Thoracic aorta (tissue), 2 donors: ENCODE measurements around the gene MACF1. TPM values are rescaled to one million over a fixed set of nuclear protein-coding genes. Genes with fewer than 3 reads are reported as not detected.

Source experiments
- ATAC-seq: fragments of 150-250 bp; one replicate; pipeline ENCODE4 v1.8.0; 2017; ENCODE audit warnings: low read depth; ENCODE audit not compliant: insufficient number of reproducible peaks, low FRiP score
- DNase-seq: peaks from one replicate; pipeline ENCODE4 v3.0.0-alpha.2; 2020; ENCODE audit warnings: low spot score
- H3K27ac ChIP-seq, 2 donors: fragments of 200-600 bp; sonication (generic); 1 replicate in 1 of 2; 2 replicates in 1 of 2; pipeline ENCODE4 v1.5.1; 2016; ENCODE audit warnings: mild to moderate bottlenecking in 2 of 2, moderate library complexity in 2 of 2
- H3K27me3 ChIP-seq: fragments of 200-600 bp; sonication (generic); replicated peaks from 2 replicates; pipeline ENCODE4 v1.6.0; 2016; ENCODE audit warnings: mild to moderate bottlenecking; ENCODE audit not compliant: insufficient read depth
- H3K36me3 ChIP-seq: fragments of 200-600 bp; sonication (generic); one replicate; pipeline ENCODE4 v1.5.1; 2016
- H3K4me1 ChIP-seq, 2 donors: fragments of 200-600 bp; sonication (generic); 1 replicate in 1 of 2; 2 replicates in 1 of 2; pipeline versions ENCODE4 v1.5.1 to v1.6.0; 2016; ENCODE audit warnings: low read depth in 2 of 2, mild to moderate bottlenecking in 1 of 2; ENCODE audit not compliant: control insufficient read depth in 1 of 2
- H3K4me3 ChIP-seq: fragments of 200-600 bp; sonication (generic); 2 replicates; pipeline ENCODE4 v1.5.1; 2016; ENCODE audit warnings: mild to moderate bottlenecking
- H3K9me3 ChIP-seq: fragments of 200-600 bp; sonication (generic); 2 replicates; pipeline ENCODE4 v1.5.1; 2016
- total RNA-seq, 2 donors: library from RNA; depleted of rRNA; stranded (reverse); fragments of >200 nt; gene quantifications; one replicate each; pipeline versions ENCODE4 v1.1.0 to v1.2.3, GENCODE V29; 2016
- TF ChIP-seq, protein P1 (sequence below): fragments of 200-600 bp; sonication (generic); IDR thresholded peaks from one replicate; pipeline ENCODE4 v1.5.1; 2019; ENCODE audit warnings: antibody characterized with exemption

MACF1 gene, protein sequence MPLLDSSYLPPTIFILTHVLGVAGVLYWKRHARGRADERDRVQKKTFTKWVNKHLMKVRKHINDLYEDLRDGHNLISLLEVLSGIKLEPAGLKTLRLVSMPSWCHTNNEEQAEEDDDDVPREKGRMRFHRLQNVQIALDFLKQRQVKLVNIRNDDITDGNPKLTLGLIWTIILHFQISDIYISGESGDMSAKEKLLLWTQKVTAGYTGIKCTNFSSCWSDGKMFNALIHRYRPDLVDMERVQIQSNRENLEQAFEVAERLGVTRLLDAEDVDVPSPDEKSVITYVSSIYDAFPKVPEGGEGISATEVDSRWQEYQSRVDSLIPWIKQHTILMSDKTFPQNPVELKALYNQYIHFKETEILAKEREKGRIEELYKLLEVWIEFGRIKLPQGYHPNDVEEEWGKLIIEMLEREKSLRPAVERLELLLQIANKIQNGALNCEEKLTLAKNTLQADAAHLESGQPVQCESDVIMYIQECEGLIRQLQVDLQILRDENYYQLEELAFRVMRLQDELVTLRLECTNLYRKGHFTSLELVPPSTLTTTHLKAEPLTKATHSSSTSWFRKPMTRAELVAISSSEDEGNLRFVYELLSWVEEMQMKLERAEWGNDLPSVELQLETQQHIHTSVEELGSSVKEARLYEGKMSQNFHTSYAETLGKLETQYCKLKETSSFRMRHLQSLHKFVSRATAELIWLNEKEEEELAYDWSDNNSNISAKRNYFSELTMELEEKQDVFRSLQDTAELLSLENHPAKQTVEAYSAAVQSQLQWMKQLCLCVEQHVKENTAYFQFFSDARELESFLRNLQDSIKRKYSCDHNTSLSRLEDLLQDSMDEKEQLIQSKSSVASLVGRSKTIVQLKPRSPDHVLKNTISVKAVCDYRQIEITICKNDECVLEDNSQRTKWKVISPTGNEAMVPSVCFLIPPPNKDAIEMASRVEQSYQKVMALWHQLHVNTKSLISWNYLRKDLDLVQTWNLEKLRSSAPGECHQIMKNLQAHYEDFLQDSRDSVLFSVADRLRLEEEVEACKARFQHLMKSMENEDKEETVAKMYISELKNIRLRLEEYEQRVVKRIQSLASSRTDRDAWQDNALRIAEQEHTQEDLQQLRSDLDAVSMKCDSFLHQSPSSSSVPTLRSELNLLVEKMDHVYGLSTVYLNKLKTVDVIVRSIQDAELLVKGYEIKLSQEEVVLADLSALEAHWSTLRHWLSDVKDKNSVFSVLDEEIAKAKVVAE (N-terminal part only)
- total RNA-seq, result 100 to 1,000 TPM; 604 to 650 TPM

GRCh38 chr1:39204441-39205081, at the start of gene MACF1:
Gene MACF1 (plus strand): TSS chr1:39204695. CDS start chr1:39205023, 328 bp downstream.
- TF ChIP-seq, protein P1, sequence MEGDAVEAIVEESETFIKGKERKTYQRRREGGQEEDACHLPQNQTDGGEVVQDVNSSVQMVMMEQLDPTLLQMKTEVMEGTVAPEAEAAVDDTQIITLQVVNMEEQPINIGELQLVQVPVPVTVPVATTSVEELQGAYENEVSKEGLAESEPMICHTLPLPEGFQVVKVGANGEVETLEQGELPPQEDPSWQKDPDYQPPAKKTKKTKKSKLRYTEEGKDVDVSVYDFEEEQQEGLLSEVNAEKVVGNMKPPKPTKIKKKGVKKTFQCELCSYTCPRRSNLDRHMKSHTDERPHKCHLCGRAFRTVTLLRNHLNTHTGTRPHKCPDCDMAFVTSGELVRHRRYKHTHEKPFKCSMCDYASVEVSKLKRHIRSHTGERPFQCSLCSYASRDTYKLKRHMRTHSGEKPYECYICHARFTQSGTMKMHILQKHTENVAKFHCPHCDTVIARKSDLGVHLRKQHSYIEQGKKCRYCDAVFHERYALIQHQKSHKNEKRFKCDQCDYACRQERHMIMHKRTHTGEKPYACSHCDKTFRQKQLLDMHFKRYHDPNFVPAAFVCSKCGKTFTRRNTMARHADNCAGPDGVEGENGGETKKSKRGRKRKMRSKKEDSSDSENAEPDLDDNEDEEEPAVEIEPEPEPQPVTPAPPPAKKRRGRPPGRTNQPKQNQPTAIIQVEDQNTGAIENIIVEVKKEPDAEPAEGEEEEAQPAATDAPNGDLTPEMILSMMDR, result peak; percentile 72
- Histone ChIP-seq H3K36me3 (no peaks in the 10 kb centered on the region), H3K4me3 (peak within 1 kb of the TSS; percentile 67), H3K4me1 (peaks cover 22 to 37% of the 10 kb centered on the region in 2 donors), H3K27me3 (no peaks in the 10 kb centered on the region), H3K27ac (peak within 1 kb of the TSS; percentile 88 to 96), H3K9me3 (no peaks in the 10 kb centered on the region)
- peak; percentile 61 for DNase-seq
- ATAC-seq, result peak; percentile 88

GRCh38 chr1:39157304-39157703, 47.2 kb upstream of the MACF1 start:
- TF ChIP-seq, protein P1, result no peak
- no peak overlapping the region for H3K4me3 ChIP-seq
- H3K36me3 ChIP-seq, result no peaks in the 10 kb centered on the region
- no peak for DNase-seq
- no peaks in the 10 kb centered on the region for H3K27me3 ChIP-seq
- H3K9me3 ChIP-seq, result no peaks in the 10 kb centered on the region
- H3K4me1 ChIP-seq, result peaks cover 52 to 88% of the 10 kb centered on the region in 2 donors
- ATAC-seq, result no peak
- H3K27ac ChIP-seq, result peak overlapping the region in 1 of 2 donors; percentile 68

DNA sequence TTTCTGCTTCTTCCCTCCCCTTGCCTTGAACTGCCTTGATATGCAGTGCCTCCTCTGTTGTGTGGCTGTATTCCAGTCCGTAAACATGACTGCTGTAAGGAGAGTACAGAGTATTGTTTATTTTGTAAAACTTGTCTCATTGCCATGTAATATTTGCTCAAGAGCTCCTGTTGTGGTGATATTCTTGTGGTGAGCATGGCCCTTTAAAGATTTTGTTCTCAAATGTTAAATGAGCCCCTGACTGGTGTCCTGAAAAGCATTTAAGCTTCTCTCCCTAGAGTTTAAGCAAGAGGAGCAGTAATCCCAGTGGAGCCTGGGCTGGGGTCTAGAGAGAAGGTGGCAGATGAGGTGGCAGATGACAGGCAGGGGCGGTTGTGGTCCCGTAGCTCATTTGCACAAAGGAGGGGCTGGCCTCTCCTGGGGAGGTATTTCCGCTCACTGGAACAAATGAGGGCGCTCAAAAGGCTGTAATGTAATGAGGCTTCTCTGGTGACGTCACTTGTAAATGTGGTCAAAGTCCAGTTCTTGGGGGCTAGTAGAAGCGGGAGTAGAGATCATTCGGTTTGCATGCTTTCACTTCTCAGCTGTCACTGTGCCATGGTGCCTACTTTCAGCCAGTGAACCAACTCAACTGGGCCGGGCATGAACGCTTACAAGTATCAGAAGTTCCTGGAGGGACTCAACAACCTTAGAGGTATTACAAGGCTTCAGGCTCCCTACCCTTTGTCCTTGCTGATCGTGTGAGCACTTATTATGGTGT, 46.0 kb upstream of the MACF1 start:
- TF ChIP-seq, protein P1, result no peak
- no peaks in the 10 kb centered on the region for H3K9me3 ChIP-seq
- H3K36me3 ChIP-seq, result no peaks in the 10 kb centered on the region
- no peaks in the 10 kb centered on the region for H3K27me3 ChIP-seq
- H3K4me1 ChIP-seq, result peaks cover 45 to 78% of the 10 kb centered on the region in 2 donors
- peak overlapping the region; percentile 57 for H3K4me3 ChIP-seq
- no peak for DNase-seq
- peak overlapping the region; percentile 58 to 68 for H3K27ac ChIP-seq
- no peak for ATAC-seq

DNA sequence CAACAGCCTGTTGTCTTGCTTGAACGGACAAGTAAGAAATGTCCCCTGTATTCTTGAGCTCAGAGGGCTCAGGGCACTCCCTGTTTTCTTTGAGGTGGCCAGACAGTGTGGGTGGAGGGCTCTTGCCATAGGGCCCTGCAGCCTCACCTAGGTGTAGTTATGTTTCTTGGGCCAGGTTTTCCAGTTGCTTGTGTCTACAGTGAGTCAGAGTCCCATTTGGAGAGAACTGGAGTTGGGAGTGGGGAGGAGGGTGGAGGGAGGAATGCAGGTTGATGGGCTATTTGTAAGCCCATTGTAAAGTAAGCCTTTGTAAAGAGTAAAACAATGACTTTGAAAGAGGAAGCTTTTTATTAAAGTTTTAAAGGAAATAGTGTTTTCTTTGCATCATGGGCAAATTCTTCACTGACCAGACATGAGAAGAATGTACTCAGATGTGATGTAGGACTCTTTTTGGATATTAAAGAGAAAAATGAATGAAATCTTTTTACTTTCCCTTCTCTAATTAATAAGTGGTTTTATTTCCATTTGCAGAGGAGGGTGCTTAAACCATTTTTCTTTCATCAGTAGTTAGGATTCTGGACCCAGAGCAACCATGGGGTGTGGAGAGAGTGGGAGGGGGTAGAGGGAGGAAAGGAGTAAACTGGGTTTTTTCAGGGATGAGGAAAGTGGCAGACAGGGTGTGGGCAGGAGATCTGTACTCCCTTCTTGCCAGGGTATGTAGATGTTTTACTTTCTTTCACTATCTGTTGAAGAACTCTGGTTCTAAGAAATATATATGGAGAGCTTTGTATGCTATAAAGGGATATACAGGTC, 45.1 kb upstream of the MACF1 start:
- ATAC-seq, result no peak
- peak overlapping the region; percentile 58 to 68 for H3K27ac ChIP-seq
- peaks cover 37 to 75% of the 10 kb centered on the region in 2 donors for H3K4me1 ChIP-seq
- no peak for DNase-seq
- H3K27me3 ChIP-seq, result no peaks in the 10 kb centered on the region
- TF ChIP-seq, protein P1, result no peak
- H3K36me3 ChIP-seq, result no peaks in the 10 kb centered on the region
- H3K9me3 ChIP-seq, result no peaks in the 10 kb centered on the region
- no peak overlapping the region for H3K4me3 ChIP-seq
